GM04504 (cell line): ENCODE data around the gene FXN.
"Not testable (repeated sequence)": the region's sequence is repeated elsewhere in the genome, so short reads cannot be mapped to it uniquely, and the experiment has no call there.

Source experiments
- DNase-seq: peaks from one replicate; pipeline ENCODE4 v3.0.0-alpha.2; 2012; ENCODE audit warnings: low read depth

Gene FXN

GRCh38 chr9:69104830-69105527, 69.4 kb downstream of the FXN start:
- DNase-seq: no peak

GRCh38 chr9:69107771-69108170, 72.2 kb downstream of the FXN start:
- no peak for DNase-seq

DNA sequence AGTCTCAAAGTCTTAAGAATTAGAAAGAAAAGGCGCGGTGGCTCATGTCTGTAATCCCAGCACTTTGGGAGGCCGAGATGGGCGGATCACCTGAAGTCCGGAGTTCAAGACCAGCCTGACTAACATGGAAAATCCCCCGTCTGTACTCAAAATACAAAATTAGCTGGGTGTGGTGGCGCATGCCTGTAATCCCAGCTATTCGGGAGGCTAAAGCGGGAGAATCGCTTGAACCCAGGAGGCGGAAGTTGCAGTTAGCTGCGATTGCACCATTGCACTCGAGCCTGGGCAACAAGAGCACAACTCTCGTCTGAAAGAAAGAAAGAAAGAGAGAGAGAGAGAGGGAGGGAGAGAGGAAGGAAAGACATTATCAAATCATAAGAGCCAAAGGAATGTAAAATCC, 73.2 kb downstream of the FXN start:
- not testable (repeated sequence) for DNase-seq

DNA sequence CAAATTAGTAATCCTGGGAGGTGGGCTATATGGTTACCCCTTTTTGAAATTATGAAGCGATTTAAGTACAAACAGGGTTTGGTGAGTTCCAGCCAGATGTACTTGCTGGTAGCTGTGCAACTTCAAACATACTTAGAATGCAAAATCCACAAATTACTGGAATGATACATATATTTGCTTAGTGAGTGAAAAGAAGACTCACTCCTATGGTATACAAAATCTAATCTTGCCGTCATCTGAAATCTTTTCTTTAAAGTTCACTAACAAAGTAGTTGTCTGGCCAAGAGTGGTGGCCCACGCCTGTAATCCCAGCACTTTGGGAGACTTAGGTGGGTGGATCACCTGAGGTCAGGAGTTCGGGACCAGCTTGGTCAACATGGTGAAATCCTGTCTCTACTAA, 73.6 kb downstream of the FXN start:
- DNase-seq: no peak

DNA sequence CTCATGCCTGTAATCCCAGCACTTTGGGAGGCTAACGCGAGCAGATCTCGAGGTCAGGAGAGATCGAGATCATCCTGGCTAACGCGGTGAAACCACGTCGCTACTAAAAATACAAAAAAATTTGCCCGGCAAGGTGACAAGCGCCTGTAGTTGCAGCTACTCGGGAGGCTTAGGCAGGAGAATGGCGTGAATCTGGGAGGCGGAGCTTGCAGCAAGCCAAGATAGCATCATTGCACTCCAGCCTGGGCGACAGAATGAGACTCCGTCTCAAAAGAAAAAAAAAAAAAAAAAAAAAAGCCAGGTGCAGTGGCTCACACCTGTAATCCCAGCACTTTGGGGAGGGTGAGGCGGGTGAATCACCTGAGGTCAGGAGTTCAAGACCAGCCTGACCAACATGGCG, 77.1 kb downstream of the FXN start:
- DNase-seq: not testable (repeated sequence)

GRCh38 chr9:69115621-69116020, 80.1 kb downstream of the FXN start:
- peak; percentile 46 for DNase-seq

DNA sequence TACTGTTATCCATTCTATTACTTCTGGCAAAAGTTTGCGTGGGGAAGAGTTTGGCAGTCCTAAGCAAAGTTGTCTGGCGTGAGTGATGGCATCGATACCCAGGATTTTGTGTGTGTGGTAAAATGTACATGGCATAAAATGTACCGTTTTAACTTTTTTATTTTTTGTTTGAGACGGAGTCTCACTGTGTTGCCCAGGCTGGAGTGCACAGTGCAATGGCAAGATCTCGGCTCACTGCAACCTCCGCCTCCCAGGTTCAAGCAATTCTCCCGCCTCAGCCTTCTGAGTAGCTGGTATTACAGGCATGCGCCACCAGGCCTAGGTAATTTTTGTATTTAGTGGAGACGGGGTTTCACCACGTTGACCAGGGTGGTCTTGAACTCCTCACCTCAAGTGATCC, 83.1 kb downstream of the FXN start:
- no peak for DNase-seq

GRCh38 chr9:69120380-69121154, 85.0 kb downstream of the FXN start:
- no peak for DNase-seq

GRCh38 chr9:69121155-69122081, 85.9 kb downstream of the FXN start:
- no peak for DNase-seq

DNA sequence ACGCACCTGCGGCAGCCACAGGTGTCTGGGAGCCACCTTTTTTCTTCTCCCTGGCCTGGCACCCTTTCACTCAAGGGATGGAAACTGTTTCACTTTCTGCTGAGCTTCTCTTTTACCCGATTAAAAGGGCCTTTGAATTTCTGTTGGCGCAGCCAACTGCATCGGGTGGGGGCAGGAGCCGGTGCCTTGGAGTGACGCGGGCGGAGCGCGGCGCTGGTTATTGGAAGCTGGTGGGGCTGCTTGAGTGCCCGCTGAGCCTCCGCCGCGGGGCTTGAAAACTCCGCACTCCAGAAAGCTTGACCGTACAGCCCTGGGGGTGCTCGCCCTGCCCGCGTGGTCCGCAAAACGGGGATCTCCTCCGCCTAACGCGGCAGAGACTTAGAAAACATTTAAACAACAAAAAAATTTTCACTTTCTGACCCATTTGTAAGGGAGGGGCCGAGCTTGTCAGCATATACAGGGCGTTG, 86.6 kb downstream of the FXN start:
- DNase-seq: no peak

- no peak for DNase-seq
Measured at GRCh38 chr9:69122549-69123141, 87.1 kb downstream of the FXN start.

DNA sequence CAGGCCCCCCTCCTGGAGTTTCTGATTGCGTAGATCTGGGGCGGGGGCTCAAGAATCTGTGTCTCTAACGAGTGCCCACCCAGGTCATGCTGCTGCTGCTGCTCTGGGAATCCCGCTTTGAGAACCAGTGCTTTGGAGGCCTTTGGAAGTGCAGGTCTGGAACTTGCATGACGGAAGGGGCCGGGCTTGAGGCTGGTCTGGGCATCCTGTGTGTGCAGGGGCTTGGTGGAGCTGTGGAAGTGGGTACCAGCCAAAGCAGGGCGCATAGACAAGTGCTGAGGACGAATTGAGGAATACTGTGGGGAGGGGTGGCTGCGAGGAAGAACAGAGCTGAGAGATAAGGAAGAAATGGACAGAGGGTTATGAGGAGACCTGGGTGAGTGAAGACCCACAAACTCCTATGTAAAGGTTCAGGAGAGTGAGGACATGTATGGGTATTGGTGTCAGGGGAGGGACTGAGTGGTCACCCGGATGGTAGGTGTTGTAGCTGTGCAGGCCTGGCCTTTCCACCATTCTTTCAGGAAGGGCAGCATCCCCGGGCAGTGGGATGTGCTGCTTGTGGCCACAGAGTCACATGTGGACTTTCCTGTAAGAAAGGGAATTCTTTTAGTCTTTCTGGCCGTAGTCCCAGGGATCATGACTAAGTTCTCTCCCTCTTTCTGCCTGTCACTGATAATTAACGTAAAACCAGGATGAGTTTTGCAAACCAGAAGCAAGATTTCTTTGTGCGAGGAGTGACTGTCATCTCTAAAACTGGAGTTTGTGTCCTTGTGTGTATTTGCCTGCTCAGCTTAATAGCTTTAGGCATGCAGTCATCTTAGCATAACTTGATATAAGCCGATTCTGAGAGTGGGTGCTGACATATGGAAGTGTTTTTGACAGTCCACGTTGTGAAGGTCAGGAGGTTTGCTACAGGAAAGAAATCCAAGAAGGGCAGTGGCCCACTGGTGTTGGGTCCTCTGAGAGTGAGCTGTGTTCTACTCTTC, 95.2 kb downstream of the FXN start:
- DNase-seq: peak; percentile 76

DNA sequence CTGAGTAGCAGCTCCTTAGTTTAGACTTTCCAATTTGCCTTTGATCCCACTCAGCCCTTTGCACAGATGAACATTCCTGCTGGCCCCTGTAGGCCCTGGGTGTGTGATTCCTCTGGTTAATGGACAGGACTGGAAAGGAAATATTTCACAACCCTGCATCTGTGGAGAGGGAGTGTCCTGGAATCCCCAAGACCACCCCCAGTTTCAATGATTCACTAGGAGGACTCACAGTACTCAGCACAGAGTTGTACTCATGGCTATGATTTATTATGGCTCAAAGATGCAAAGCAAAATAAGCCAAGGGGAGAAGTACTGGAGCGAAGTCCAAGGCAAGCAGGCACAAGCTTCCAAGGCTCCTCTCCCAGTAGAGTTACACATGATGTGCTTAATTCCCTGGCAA, 96.1 kb downstream of the FXN start:
- peak; percentile 87 for DNase-seq

DNA sequence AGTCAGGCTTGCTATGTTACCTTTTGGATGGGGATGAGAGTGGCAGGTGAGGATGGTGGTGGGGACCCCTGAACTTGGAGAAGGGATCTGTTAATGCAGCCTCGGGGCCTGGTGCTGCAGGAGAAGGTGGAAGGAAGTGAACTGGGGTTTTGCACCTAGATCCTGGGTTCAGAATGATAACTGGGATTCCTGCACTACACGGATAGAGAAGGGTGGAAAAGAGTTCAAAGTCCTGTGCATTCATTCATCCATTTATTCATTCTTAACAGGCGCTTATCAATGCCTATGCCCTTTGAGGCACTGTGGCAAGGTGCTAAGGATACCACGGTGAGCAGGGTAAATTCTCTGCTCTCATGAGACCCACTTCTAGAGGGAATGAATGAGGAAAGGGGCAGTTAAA, 96.8 kb downstream of the FXN start:
- no peak for DNase-seq

DNA sequence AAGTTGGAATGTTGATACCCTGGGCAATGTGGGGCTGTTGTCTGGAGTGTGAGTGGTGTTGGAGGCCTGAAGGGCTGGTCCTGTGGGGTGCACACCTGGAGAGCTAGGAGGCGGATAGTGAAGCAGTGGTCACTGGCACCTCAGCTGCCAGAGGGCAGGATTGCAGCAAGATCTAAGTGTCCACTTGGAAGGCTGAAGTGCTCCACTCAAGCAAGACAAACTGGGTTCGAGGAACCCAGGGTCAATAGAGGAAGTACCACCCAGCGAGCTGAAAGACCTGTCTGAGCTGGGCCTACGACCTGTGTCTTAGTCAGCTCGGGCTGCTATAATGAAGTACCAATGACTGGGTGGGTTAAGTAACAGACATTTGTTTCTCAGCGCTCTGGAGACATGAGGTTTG, 98.9 kb downstream of the FXN start:
- DNase-seq: no peak

DNA sequence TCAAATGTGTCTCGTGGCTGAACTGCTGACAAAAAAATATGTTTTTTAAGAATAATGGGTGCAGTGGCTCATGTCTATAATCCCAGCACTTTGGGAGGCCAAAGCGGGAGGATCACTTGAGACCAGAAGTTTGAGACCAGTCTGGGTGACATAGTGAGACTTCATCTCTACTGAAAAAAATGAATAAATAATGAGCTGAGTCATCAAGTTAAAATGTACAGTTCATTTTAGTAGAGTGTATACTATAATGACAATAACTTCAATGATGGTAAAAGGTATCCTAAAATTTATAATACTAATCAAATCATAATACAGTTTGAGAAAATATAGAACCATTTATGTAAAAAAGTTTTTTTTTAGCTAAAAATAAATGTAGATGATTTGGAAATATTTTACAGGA, 100.6 kb downstream of the FXN start:
- no peak for DNase-seq

DNA sequence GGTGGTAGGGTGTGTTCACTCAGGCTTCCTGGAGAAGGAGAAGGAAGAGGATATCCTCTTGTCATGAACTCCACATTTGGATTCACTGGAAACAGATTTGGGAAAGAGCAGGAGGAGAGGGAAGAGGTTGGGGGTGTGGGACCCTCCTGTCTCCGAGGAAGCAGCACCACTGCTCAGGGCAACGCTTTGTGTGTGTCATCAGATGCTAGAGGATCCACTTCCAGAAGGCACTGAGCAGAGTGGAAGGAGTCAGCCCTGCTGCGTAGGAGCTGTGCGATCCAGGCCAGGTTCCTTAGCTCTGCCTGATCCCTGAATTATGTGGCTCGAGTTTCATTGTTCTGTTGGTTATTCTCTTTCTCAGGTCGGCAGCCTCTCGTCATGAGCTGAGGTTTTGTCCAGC, 101.2 kb downstream of the FXN start:
- DNase-seq: no peak

- DNase-seq: no peak
Measured at GRCh38 chr9:69137311-69137710, 101.8 kb downstream of the FXN start.

GRCh38 chr9:69139596-69139995, 104.0 kb downstream of the FXN start:
- DNase-seq: no peak

DNA sequence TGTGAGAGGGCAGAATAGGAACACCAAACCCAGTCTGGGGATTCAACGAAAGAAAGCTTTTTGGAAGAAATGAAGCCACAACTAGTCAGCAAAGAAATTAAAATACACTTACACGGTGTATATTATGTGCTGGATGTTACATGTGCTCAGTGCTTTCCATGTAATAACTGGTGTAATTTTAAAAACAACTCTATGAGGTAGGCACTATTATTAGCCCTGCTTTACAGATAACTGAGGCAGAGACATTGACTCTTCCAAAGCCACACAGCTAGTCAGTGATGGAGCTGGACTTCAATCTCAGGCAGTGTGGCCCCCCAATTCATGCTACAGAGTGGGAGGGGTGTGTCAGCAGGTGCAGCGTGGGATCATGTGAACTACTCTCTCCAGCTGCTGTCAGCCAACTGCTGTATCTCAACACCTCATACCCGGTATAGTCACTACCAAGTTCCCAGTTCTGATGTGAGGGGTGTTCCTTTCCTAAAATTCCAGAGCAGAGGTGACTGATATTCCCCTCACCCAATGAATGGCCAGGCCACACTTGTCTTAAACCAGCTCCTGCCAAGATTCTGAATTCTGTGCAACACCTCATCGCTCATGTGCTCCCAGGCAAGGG, 104.7 kb downstream of the FXN start:
- no peak for DNase-seq
